HG02610 (cell line): ENCODE results near the gene DAZAP1.

Experiments used
- ATAC-seq: cut with Tn5 transposase; IDR thresholded peaks from one replicate; pipeline ENCODE4 v1.9.1; 2021; ENCODE audit warnings: mild to moderate bottlenecking, moderate library complexity; ENCODE audit not compliant: unreplicated experiment

Gene DAZAP1

GRCh38 chr19:1455002-1455335, 47.6 kb downstream of the DAZAP1 start:
- no peak for ATAC-seq

- no peak for ATAC-seq
These were observed 48.1 kb downstream of the DAZAP1 start for GRCh38 chr19:1455336-1456120.

- no peak for ATAC-seq
These were observed 48.9 kb downstream of the DAZAP1 start for GRCh38 chr19:1456121-1456900.

GRCh38 chr19:1457031-1457739, 49.8 kb downstream of the DAZAP1 start:
- no peak for ATAC-seq

GRCh38 chr19:1457892-1458291, 50.5 kb downstream of the DAZAP1 start:
- ATAC-seq = no peak

- no peak for ATAC-seq
These were observed 52.1 kb downstream of the DAZAP1 start for GRCh38 chr19:1459479-1459878.

GRCh38 chr19:1460033-1460995, 52.9 kb downstream of the DAZAP1 start:
- ATAC-seq = no peak

GRCh38 chr19:1461862-1462261, 54.5 kb downstream of the DAZAP1 start:
- ATAC-seq = no peak

GRCh38 chr19:1465191-1466016, 58.0 kb downstream of the DAZAP1 start:
- ATAC-seq = no peak

- ATAC-seq = no peak
These were observed 58.7 kb downstream of the DAZAP1 start for GRCh38 chr19:1466018-1466460.

GRCh38 chr19:1466461-1467214, 59.3 kb downstream of the DAZAP1 start:
- ATAC-seq = no peak

GRCh38 chr19:1467215-1467489, 59.8 kb downstream of the DAZAP1 start:
- no peak for ATAC-seq

GRCh38 chr19:1467490-1468273, 60.3 kb downstream of the DAZAP1 start:
- no peak for ATAC-seq

- ATAC-seq = no peak
These were observed 61.0 kb downstream of the DAZAP1 start for GRCh38 chr19:1468274-1468820.

- ATAC-seq = no peak
These were observed 61.5 kb downstream of the DAZAP1 start for GRCh38 chr19:1468821-1469254.

- ATAC-seq = no peak
These were observed 62.1 kb downstream of the DAZAP1 start for GRCh38 chr19:1469255-1470054.

GRCh38 chr19:1470055-1470304, 62.6 kb downstream of the DAZAP1 start:
- ATAC-seq = no peak
